Small intestine (tissue), 7 donors: Measurements from ENCODE around the gene S100A2. TPM values are rescaled to one million over a fixed set of nuclear protein-coding genes. Genes with fewer than 3 reads are reported as not detected.
"Not testable (repeated sequence)": the region's sequence is repeated elsewhere in the genome, so short reads cannot be mapped to it uniquely, and the experiment has no call there.

Experiments
- DNase-seq, 2 donors: peaks; one replicate each; pipeline versions ENCODE4 v3.0.0 to v3.0.0-alpha.2; 2013
- FAIRE-seq: peaks from 2 replicates; lab custom pipeline; 2012; peaks lifted over from hg19 to GRCh38; lab: Jason Lieb, UNC
- H3K27ac ChIP-seq, 3 donors: one replicate each; pipeline ENCODE4 v1.5.1; 2013; ENCODE audit warnings: low read length in 2 of 3, mild to moderate bottlenecking in 2 of 3, control low read depth in 1 of 3, inconsistent platforms in 1 of 3, low read depth in 1 of 3, moderate library complexity in 1 of 3
- H3K27me3 ChIP-seq, 3 donors: one replicate each; pipeline ENCODE4 v1.6.1; 2013; ENCODE audit warnings: low read length in 3 of 3, inconsistent platforms in 1 of 3; ENCODE audit not compliant: control insufficient read depth in 3 of 3, insufficient read depth in 3 of 3
- H3K36me3 ChIP-seq, 3 donors: one replicate each; pipeline ENCODE4 v1.6.1; 2013; ENCODE audit warnings: low read length in 3 of 3, inconsistent platforms in 1 of 3, low read depth in 1 of 3, mild to moderate bottlenecking in 1 of 3, moderate library complexity in 1 of 3; ENCODE audit not compliant: control insufficient read depth in 3 of 3, insufficient read depth in 2 of 3
- H3K4me1 ChIP-seq, 3 donors: one replicate each; pipeline ENCODE4 v1.6.1; 2013; ENCODE audit warnings: low read length in 2 of 3, inconsistent platforms in 1 of 3, low read depth in 1 of 3, mild to moderate bottlenecking in 1 of 3, moderate library complexity in 1 of 3; ENCODE audit not compliant: control insufficient read depth in 3 of 3, insufficient read depth in 2 of 3
- H3K4me3 ChIP-seq, 3 donors: one replicate each; pipeline ENCODE4 v1.5.1; 2013; ENCODE audit warnings: low read length in 3 of 3, control low read depth in 1 of 3, inconsistent platforms in 1 of 3, low read depth in 1 of 3, mild to moderate bottlenecking in 1 of 3, moderate library complexity in 1 of 3
- H3K9me3 ChIP-seq, 2 donors: one replicate each; pipeline ENCODE4 v1.6.1; 2013; ENCODE audit warnings: low read depth in 1 of 2, low read length in 1 of 2; ENCODE audit not compliant: control insufficient read depth in 2 of 2, insufficient read depth in 1 of 2
- WGBS, 3 donors: extraction: QIAGEN DNeasy Blood & Tissue Kit; methylation state at CpG; one replicate each; pipeline ENCODE4 v1.1.7; 2013; 5-methylcytosine and 5-hydroxymethylcytosine counted together
- polyA plus RNA-seq, 4 donors: library from polyadenylated mRNA; stranded (reverse) in 3 of 4; unstranded in 1 of 4; fragments of 200-250 nt in 3 of 4; fragments of 120-200 nt in 1 of 4; gene quantifications; one replicate each; pipeline versions ENCODE4 v1.2.1 to v1.2.3, GENCODE V29; 2013
- donor health status: healthy with polysubstance abuse.
- donor health status: control.
- donor health status: control.
- donor health status: Bipolar disorder and iron deficiency.
- donor health status: healthy.

S100A2 gene
- polyA plus RNA-seq, 4 donors: 0.43 to 9.8 (median 4.5) TPM

GRCh38 chr1:153586347-153586746 is 20.7 kb upstream of the S100A2 start:
- Histone ChIP-seq H3K27me3 (no peaks in the 10 kb centered on the region), H3K36me3 (no peaks in the 10 kb centered on the region), H3K9me3 (no peaks in the 10 kb centered on the region), H3K4me1 (no peaks in the 10 kb centered on the region), H3K27ac (no peak overlapping the region), H3K4me3 (no peak overlapping the region)
- 48 to 54% (median 52%) methylated on average over 1 of the region's 1 CpG for WGBS, 3 donors
- DNase-seq: no peak
- FAIRE-seq: no peak

GRCh38 chr1:153585006-153585405 is 19.4 kb upstream of the S100A2 start:
- 82 to 97% (median 94%) methylated on average over 1 of the region's 1 CpG for WGBS, 3 donors

GRCh38 chr1:153583976-153584375 is 18.3 kb upstream of the S100A2 start:
- Histone ChIP-seq H3K27ac (no peak overlapping the region), H3K27me3 (no peaks in the 10 kb centered on the region), H3K4me3 (no peak overlapping the region), H3K9me3 (no peaks in the 10 kb centered on the region), H3K4me1 (no peaks in the 10 kb centered on the region), H3K36me3 (no peaks in the 10 kb centered on the region)
- DNase-seq: no peak
- 74 to 91% (median 78%) methylated on average over 2 of the region's 2 CpGs for WGBS, 3 donors
- FAIRE-seq: no peak

More at GRCh38 chr1:153585006-153585405, 19.4 kb upstream of the S100A2 start:
- no peak overlapping the region for H3K27ac ChIP-seq
- no peak for DNase-seq
- H3K4me3 ChIP-seq: no peak overlapping the region
- no peak for FAIRE-seq
- H3K4me1 ChIP-seq: no peaks in the 10 kb centered on the region
- H3K36me3 ChIP-seq: no peaks in the 10 kb centered on the region
- H3K27me3 ChIP-seq: no peaks in the 10 kb centered on the region
- no peaks in the 10 kb centered on the region for H3K9me3 ChIP-seq

- not testable (repeated sequence) for DNase-seq, FAIRE-seq
- 52 to 75% (median 74%) methylated on average over 2 to 3 of the region's 3 CpGs for WGBS, 3 donors
These were observed 17.9 kb upstream of the S100A2 start for GRCh38 chr1:153583514-153583913.

GRCh38 chr1:153582836-153583235 is 17.2 kb upstream of the S100A2 start:
- DNase-seq, FAIRE-seq, H3K4me3 ChIP-seq, H3K9me3 ChIP-seq, H3K27ac ChIP-seq, H3K36me3 ChIP-seq, H3K27me3 ChIP-seq, H3K4me1 ChIP-seq: not testable (repeated sequence)
- WGBS, 3 donors: 94 to 96% (median 95%) methylated on average over 26 to 34 of the region's 34 CpGs

More at GRCh38 chr1:153583514-153583913, 17.9 kb upstream of the S100A2 start:
- not testable (repeated sequence) for H3K27ac ChIP-seq, H3K27me3 ChIP-seq, H3K9me3 ChIP-seq, H3K4me1 ChIP-seq, H3K4me3 ChIP-seq, H3K36me3 ChIP-seq

- 81 to 84% (median 82%) methylated on average over 3 of the region's 3 CpGs for WGBS, 3 donors
- no peak for FAIRE-seq
These were observed 13.3 kb upstream of the S100A2 start for GRCh38 chr1:153578936-153579335.

GRCh38 chr1:153578490-153578889 is 12.8 kb upstream of the S100A2 start:
- Histone ChIP-seq H3K9me3 (no peaks in the 10 kb centered on the region), H3K4me3 (no peak overlapping the region), H3K4me1 (peaks cover 0 to 5% (median 0%) of the 10 kb centered on the region in 3 donors), H3K27ac (no peak overlapping the region), H3K27me3 (no peaks in the 10 kb centered on the region), H3K36me3 (no peaks in the 10 kb centered on the region)
- FAIRE-seq (no peak), DNase-seq (no peak)

More at GRCh38 chr1:153578936-153579335, 13.3 kb upstream of the S100A2 start:
- no peak for DNase-seq
- Histone ChIP-seq H3K36me3 (no peaks in the 10 kb centered on the region), H3K9me3 (no peaks in the 10 kb centered on the region), H3K27me3 (no peaks in the 10 kb centered on the region), H3K27ac (no peak overlapping the region), H3K4me3 (no peak overlapping the region), H3K4me1 (peaks cover 0 to 3% (median 0%) of the 10 kb centered on the region in 3 donors)

GRCh38 chr1:153577624-153578051 is 12.0 kb upstream of the S100A2 start:
- 20 to 55% (median 43%) methylated on average over 9 of the region's 9 CpGs for WGBS, 3 donors
- no peak overlapping the region for H3K27ac ChIP-seq
- no peak for DNase-seq
- H3K4me1 ChIP-seq: peaks cover 0 to 10% (median 3%) of the 10 kb centered on the region in 3 donors
- H3K9me3 ChIP-seq: no peaks in the 10 kb centered on the region
- H3K36me3 ChIP-seq: no peaks in the 10 kb centered on the region
- no peaks in the 10 kb centered on the region for H3K27me3 ChIP-seq
- FAIRE-seq: no peak
- H3K4me3 ChIP-seq: no peak overlapping the region

GRCh38 chr1:153577138-153577537 is 11.5 kb upstream of the S100A2 start:
- Histone ChIP-seq H3K9me3 (no peaks in the 10 kb centered on the region), H3K36me3 (no peaks in the 10 kb centered on the region), H3K27me3 (no peaks in the 10 kb centered on the region), H3K27ac (no peak overlapping the region), H3K4me3 (no peak overlapping the region), H3K4me1 (peaks cover 0 to 10% (median 3%) of the 10 kb centered on the region in 3 donors)
- 60 to 63% (median 61%) methylated on average over 4 of the region's 4 CpGs for WGBS, 3 donors
- DNase-seq (no peak), FAIRE-seq (no peak)
